HepG2 (cell line): Measurements from ENCODE around the gene TEF. TPM values are rescaled to one million over a fixed set of nuclear protein-coding genes. Genes with fewer than 3 reads are reported as not detected.

Experiments used
- ARNT ChIP-seq: fragments of 450-650 bp; IDR thresholded peaks from 2 replicates; pipeline ENCODE4 v1.6.1; 2017
- CENPX ChIP-seq: sonication (generic); formaldehyde crosslinking; IDR thresholded peaks from 2 replicates; pipeline ENCODE4 v1.9.0; 2021; ENCODE audit warnings: mild to moderate bottlenecking, missing genetic modification reagents, moderate library complexity
- EP300 ChIP-seq, 3 experiments: sonication (generic) in 1 of 3; formaldehyde crosslinking in 1 of 3; IDR thresholded peaks; 2 replicates each; pipeline versions ENCODE4 v1.5.1 to v1.6.1; 2011 to 2020; ENCODE audit warnings: low read depth in 2 of 3, low read length in 2 of 3, borderline replicate concordance in 1 of 3, improper control_type of control experiment in 1 of 3, mild to moderate bottlenecking in 1 of 3, missing genetic modification reagents in 1 of 3, moderate library complexity in 1 of 3
- GATAD2A ChIP-seq: IDR thresholded peaks from 2 replicates; pipeline ENCODE4 v1.6.1; 2016
- HNF4A ChIP-seq: sonication (generic); formaldehyde crosslinking; IDR thresholded peaks from 2 replicates; pipeline ENCODE4 v1.4.0; 2020; ENCODE audit warnings: missing genetic modification reagents
- MBD4 ChIP-seq: IDR thresholded peaks from 2 replicates; pipeline ENCODE4 v1.6.1; 2012; ENCODE audit warnings: low read length, inconsistent platforms, borderline replicate concordance
- NFIB ChIP-seq: sonication (generic); formaldehyde crosslinking; IDR thresholded peaks from 2 replicates; pipeline ENCODE4 v1.9.0; 2021; ENCODE audit warnings: missing genetic modification reagents, mild to moderate bottlenecking, borderline replicate concordance
- TBL1XR1 ChIP-seq: fragments of 150-350 bp; IDR thresholded peaks from 2 replicates; pipeline ENCODE4 v1.6.1; 2014; ENCODE audit warnings: borderline replicate concordance, low read length; ENCODE audit not compliant: partially characterized antibody
- U2AF1 ChIP-seq: fragments of 200-400 bp; formaldehyde crosslinking; optimal IDR thresholded peaks from 2 replicates; pipeline ENCODE3; 2017; ENCODE audit warnings: mild to moderate bottlenecking, low read depth, low read length
- YY1 ChIP-seq: IDR thresholded peaks from 2 replicates; pipeline ENCODE4 v1.6.1; 2011; ENCODE audit warnings: low read length, low read depth, moderate library complexity, mild to moderate bottlenecking; ENCODE audit not compliant: insufficient read depth, insufficient replicate concordance
- ZBTB7B ChIP-seq: sonication (generic); formaldehyde crosslinking; IDR thresholded peaks from 2 replicates; pipeline ENCODE4 v1.4.0; 2020; ENCODE audit warnings: missing genetic modification reagents
- ZNF143 ChIP-seq: sonication (generic); formaldehyde crosslinking; IDR thresholded peaks from 2 replicates; pipeline ENCODE4 v1.4.0; 2020; ENCODE audit warnings: missing genetic modification reagents
- ZNF274 ChIP-seq: sonication (generic); formaldehyde crosslinking; IDR thresholded peaks from 2 replicates; pipeline ENCODE4 v1.5.1; 2020; ENCODE audit warnings: mild to moderate bottlenecking, missing genetic modification reagents
- ZNF768 ChIP-seq: sonication (generic); formaldehyde crosslinking; IDR thresholded peaks from 2 replicates; pipeline ENCODE4 v1.4.0; 2020; ENCODE audit warnings: missing genetic modification reagents
- ZSCAN20 ChIP-seq: sonication (generic); formaldehyde crosslinking; IDR thresholded peaks from 2 replicates; pipeline ENCODE4 v1.4.0; 2020; ENCODE audit warnings: missing genetic modification reagents, mild to moderate bottlenecking, borderline replicate concordance
- polyA plus RNA-seq, 8 experiments: library from polyadenylated mRNA; depleted of rRNA in 3 of 8; stranded (reverse) in 7 of 8; unstranded in 1 of 8; fragments of >200 nt; fragmentation: Illumina TruSeq in 4 of 8; extraction: Trizol in 4 of 8; gene quantifications; 2 replicates each; pipeline versions ENCODE4 v1.2.1 to v1.2.3, GENCODE V29; 2011 to 2016; ENCODE audit warnings: low read depth in 4 of 8, missing spikeins in 1 of 8, mixed read lengths in 1 of 8; ENCODE audit not compliant: insufficient read depth in 1 of 8
- total RNA-seq, 5 experiments: library from RNA; depleted of rRNA; stranded (reverse); fragments of >200 nt; fragmentation: Illumina TruSeq; extraction: Trizol; gene quantifications; 2 replicates each; pipeline ENCODE4 v1.2.3, GENCODE V29; 2016; ENCODE audit warnings: low read depth in 1 of 5
- TF ChIP-seq, protein P1 (sequence below): sonication (generic); formaldehyde crosslinking; IDR thresholded peaks from 2 replicates; pipeline ENCODE4 v1.4.0; 2020; ENCODE audit warnings: missing genetic modification reagents, borderline replicate concordance
- TF ChIP-seq, protein P2 (sequence below): sonication (generic); formaldehyde crosslinking; IDR thresholded peaks from 2 replicates; pipeline ENCODE4 v1.5.1; 2020; ENCODE audit warnings: mild to moderate bottlenecking, missing genetic modification reagents, moderate library complexity
- TF ChIP-seq, protein P3 (sequence below): sonication (generic); formaldehyde crosslinking; IDR thresholded peaks from 2 replicates; pipeline ENCODE4 v1.5.1; 2020; ENCODE audit warnings: mild to moderate bottlenecking, missing genetic modification reagents

Gene TEF
- total and polyA plus RNA-seq, 2 of the 13 experiments (the other 11 are each of a cell fraction or from before 2014, with no cell fraction given) = 7.6 to 11.2 TPM

DNA sequence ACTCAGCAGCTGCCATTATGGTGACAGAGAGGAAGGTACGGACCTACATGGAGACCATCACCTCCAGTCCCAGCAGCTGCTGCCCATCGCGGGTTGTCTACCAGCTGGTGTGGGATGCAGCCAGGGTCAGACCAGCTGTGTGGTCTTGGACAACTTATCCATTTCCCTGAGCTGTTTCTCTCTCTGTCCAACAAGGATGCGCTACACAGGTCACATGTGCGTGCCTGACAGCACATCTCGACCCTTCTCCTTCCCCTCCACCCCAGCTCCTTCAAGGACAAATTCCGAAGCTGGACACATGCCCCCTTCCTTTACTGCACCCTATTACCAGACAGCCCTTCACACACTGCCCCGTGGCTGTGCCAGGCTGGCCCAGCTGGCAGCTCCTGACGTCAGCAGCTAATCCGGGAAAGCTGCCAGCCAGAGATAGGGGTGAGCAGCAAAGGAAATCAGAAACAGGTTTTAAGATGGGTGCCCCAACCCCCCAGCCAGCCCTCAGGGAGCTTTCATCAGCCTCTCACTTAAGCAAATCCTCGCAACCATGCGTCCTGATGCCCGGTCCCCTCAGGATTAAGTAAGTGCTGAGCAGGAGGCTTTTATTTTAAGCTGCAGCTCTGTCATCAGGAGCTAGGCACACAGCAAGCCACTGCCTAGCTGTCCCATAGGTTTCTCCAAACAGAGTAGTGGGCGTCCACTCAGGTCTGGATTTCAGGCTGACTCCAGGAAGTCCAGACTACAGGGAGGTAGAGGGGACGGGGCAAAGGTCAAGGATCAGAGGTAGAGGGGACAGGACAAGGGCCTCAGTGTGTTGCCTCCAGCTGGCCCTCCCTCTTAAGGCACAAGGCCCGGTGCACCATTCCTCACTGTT is 20.3 kb downstream of the TEF start (continued):
- TF ChIP-seq, protein P1, sequence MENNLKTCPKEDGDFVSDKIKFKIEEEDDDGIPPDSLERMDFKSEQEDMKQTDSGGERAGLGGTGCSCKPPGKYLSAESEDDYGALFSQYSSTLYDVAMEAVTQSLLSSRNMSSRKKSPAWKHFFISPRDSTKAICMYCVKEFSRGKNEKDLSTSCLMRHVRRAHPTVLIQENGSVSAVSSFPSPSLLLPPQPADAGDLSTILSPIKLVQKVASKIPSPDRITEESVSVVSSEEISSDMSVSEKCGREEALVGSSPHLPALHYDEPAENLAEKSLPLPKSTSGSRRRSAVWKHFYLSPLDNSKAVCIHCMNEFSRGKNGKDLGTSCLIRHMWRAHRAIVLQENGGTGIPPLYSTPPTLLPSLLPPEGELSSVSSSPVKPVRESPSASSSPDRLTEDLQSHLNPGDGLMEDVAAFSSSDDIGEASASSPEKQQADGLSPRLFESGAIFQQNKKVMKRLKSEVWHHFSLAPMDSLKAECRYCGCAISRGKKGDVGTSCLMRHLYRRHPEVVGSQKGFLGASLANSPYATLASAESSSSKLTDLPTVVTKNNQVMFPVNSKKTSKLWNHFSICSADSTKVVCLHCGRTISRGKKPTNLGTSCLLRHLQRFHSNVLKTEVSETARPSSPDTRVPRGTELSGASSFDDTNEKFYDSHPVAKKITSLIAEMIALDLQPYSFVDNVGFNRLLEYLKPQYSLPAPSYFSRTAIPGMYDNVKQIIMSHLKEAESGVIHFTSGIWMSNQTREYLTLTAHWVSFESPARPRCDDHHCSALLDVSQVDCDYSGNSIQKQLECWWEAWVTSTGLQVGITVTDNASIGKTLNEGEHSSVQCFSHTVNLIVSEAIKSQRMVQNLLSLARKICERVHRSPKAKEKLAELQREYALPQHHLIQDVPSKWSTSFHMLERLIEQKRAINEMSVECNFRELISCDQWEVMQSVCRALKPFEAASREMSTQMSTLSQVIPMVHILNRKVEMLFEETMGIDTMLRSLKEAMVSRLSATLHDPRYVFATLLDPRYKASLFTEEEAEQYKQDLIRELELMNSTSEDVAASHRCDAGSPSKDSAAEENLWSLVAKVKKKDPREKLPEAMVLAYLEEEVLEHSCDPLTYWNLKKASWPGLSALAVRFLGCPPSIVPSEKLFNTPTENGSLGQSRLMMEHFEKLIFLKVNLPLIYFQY (CRISPR knock-in tag) = no peak
- TF ChIP-seq ZNF768 (CRISPR knock-in tag) = no peak
- no peak; a peak in 1 of 4 replicates for TF ChIP-seq EP300 (IDR thresholded peaks at IDR 0.05; ENCODE audit: low read depth in 2 of 2, low read length in 2 of 2)
- TF ChIP-seq EP300 (CRISPR knock-in tag; IDR thresholded peaks at IDR 0.05; ENCODE audit: borderline replicate concordance) = peak; percentile 10; the same call in 1 of the 2 replicates
- no peak for TF ChIP-seq CENPX (CRISPR knock-in tag)
- no peak for TF ChIP-seq MBD4
- TF ChIP-seq YY1 = no peak
- peak; percentile 58 for TF ChIP-seq GATAD2A (CRISPR knock-in tag)
- TF ChIP-seq, protein P2, sequence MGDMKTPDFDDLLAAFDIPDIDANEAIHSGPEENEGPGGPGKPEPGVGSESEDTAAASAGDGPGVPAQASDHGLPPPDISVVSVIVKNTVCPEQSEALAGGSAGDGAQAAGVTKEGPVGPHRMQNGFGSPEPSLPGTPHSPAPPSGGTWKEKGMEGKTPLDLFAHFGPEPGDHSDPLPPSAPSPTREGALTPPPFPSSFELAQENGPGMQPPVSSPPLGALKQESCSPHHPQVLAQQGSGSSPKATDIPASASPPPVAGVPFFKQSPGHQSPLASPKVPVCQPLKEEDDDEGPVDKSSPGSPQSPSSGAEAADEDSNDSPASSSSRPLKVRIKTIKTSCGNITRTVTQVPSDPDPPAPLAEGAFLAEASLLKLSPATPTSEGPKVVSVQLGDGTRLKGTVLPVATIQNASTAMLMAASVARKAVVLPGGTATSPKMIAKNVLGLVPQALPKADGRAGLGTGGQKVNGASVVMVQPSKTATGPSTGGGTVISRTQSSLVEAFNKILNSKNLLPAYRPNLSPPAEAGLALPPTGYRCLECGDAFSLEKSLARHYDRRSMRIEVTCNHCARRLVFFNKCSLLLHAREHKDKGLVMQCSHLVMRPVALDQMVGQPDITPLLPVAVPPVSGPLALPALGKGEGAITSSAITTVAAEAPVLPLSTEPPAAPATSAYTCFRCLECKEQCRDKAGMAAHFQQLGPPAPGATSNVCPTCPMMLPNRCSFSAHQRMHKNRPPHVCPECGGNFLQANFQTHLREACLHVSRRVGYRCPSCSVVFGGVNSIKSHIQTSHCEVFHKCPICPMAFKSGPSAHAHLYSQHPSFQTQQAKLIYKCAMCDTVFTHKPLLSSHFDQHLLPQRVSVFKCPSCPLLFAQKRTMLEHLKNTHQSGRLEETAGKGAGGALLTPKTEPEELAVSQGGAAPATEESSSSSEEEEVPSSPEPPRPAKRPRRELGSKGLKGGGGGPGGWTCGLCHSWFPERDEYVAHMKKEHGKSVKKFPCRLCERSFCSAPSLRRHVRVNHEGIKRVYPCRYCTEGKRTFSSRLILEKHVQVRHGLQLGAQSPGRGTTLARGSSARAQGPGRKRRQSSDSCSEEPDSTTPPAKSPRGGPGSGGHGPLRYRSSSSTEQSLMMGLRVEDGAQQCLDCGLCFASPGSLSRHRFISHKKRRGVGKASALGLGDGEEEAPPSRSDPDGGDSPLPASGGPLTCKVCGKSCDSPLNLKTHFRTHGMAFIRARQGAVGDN = peak; percentile 58
- TF ChIP-seq, protein P3, sequence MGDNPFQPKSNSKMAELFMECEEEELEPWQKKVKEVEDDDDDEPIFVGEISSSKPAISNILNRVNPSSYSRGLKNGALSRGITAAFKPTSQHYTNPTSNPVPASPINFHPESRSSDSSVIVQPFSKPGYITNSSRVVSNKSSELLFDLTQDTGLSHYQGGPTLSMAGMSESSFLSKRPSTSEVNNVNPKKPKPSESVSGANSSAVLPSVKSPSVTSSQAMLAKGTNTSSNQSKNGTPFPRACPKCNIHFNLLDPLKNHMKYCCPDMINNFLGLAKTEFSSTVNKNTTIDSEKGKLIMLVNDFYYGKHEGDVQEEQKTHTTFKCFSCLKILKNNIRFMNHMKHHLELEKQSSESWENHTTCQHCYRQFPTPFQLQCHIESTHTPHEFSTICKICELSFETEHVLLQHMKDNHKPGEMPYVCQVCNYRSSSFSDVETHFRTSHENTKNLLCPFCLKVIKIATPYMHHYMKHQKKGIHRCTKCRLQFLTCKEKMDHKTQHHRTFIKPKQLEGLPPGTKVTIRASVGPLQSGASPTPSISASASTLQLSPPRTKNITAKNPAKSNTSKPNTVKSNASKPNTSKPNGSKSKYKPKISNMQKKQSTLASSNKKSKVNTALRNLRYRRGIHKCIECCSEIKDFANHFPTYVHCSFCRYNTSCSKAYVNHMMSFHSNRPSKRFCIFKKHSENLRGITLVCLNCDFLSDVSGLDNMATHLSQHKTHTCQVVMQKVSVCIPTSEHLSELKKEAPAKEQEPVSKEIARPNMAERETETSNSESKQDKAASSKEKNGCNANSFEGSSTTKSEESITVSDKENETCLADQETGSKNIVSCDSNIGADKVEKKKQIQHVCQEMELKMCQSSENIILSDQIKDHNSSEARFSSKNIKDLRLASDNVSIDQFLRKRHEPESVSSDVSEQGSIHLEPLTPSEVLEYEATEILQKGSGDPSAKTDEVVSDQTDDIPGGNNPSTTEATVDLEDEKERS (CRISPR knock-in tag) = no peak
- peak; percentile 90 for TF ChIP-seq HNF4A (CRISPR knock-in tag)
- no peak for TF ChIP-seq ZNF143 (CRISPR knock-in tag)
- TF ChIP-seq U2AF1 = no peak
- no peak for TF ChIP-seq ARNT
- no peak for TF ChIP-seq NFIB (CRISPR knock-in tag)
- no peak for TF ChIP-seq TBL1XR1
- peak; percentile 41; the same call in 1 of the 2 replicates for TF ChIP-seq ZBTB7B (CRISPR knock-in tag)
- TF ChIP-seq ZSCAN20 = no peak
- no peak for TF ChIP-seq ZNF274 (CRISPR knock-in tag)
